Sigmoid colon (tissue), 7 donors: ENCODE results near the gene MYO5B. TPM values are rescaled to one million over a fixed set of nuclear protein-coding genes. Genes with fewer than 3 reads are reported as not detected.
A peak's percentile ranks its signal among the peaks of the same experiment; 100 is the strongest.

Source experiments
- DNase-seq: peaks from one replicate; pipeline ENCODE4 v3.0.0-alpha.2; 2019
- H3K27ac ChIP-seq, 4 donors: fragments of 200-600 bp; sonication (generic); one replicate each; pipeline ENCODE4 v1.5.1; 2016 to 2019; ENCODE audit warnings: mild to moderate bottlenecking in 1 of 4
- H3K27me3 ChIP-seq, 3 donors: fragments of 200-600 bp; sonication (generic); one replicate each; pipeline ENCODE4 v1.5.1; 2019; ENCODE audit warnings: mild to moderate bottlenecking in 1 of 3
- H3K36me3 ChIP-seq, 4 donors: fragments of 200-600 bp; sonication (generic); one replicate each; pipeline ENCODE4 v1.5.1; 2016 to 2019
- H3K4me1 ChIP-seq, 4 donors: fragments of 200-600 bp; sonication (generic); one replicate each; pipeline ENCODE4 v1.5.1; 2017 to 2019
- H3K4me3 ChIP-seq, 4 donors: fragments of 200-600 bp; sonication (generic); one replicate each; pipeline ENCODE4 v1.5.1; 2017 to 2019; ENCODE audit warnings: mild to moderate bottlenecking in 2 of 4, moderate library complexity in 1 of 4
- H3K9me3 ChIP-seq, 4 donors: fragments of 200-600 bp in 3 of 4; sonication (generic) in 3 of 4; one replicate each; pipeline versions ENCODE4 v1.5.1 to v1.6.1; 2013 to 2019
- EP300 ChIP-seq, 4 donors: sonication (generic); formaldehyde crosslinking; IDR thresholded peaks; one replicate each; pipeline ENCODE4 v1.6.1; 2017; ENCODE audit warnings: antibody characterized with exemption in 4 of 4
- POLR2A ChIP-seq, 2 donors: fragments of 450-650 bp; IDR thresholded peaks; one replicate each; pipeline ENCODE4 v1.6.1; 2016; ENCODE audit warnings: antibody characterized with exemption in 2 of 2, mild to moderate bottlenecking in 2 of 2, moderate library complexity in 2 of 2
- POLR2AphosphoS5 ChIP-seq, 4 donors: sonication (generic); formaldehyde crosslinking; IDR thresholded peaks; one replicate each; pipeline ENCODE4 v1.6.1; 2017; ENCODE audit warnings: antibody characterized with exemption in 4 of 4
- WGBS, 2 donors: extraction: QIAGEN DNeasy Blood & Tissue Kit; methylation state at CpG; one replicate each; pipeline ENCODE4 v1.1.7; 2013; 5-methylcytosine and 5-hydroxymethylcytosine counted together
- intact Hi-C: fragments of 100-400 bp; cut with DNase I; formaldehyde crosslinking; loops from one replicate; pipeline ENCODE4 v1.15.1; 2023
- polyA plus RNA-seq, 3 donors: library from polyadenylated mRNA; stranded (reverse); fragments of 200-250 nt; gene quantifications; one replicate each; pipeline ENCODE4 v1.2.3, GENCODE V29; 2013
- total RNA-seq, 4 donors: library from RNA; depleted of rRNA; stranded (reverse); fragments of >200 nt; gene quantifications; one replicate each; pipeline ENCODE4 v1.1.0, GENCODE V29; 2016
- TF ChIP-seq, protein P1 (sequence below), 4 experiments: fragments of 450-650 bp in 3 of 4; fragments of 200-600 bp in 1 of 4; IDR thresholded peaks; one replicate each; pipeline ENCODE4 v1.5.1; 2016 to 2019; ENCODE audit warnings: antibody characterized with exemption in 4 of 4, mild to moderate bottlenecking in 3 of 4, moderate library complexity in 2 of 4
- donor health status: healthy with polysubstance abuse.
- donor health status: Bipolar disorder and iron deficiency.
- donor health status: healthy.

The MYO5B gene
- total and polyA plus RNA-seq, 7 donors = 0.14 to 80.7 (median 3.0) TPM

DNA sequence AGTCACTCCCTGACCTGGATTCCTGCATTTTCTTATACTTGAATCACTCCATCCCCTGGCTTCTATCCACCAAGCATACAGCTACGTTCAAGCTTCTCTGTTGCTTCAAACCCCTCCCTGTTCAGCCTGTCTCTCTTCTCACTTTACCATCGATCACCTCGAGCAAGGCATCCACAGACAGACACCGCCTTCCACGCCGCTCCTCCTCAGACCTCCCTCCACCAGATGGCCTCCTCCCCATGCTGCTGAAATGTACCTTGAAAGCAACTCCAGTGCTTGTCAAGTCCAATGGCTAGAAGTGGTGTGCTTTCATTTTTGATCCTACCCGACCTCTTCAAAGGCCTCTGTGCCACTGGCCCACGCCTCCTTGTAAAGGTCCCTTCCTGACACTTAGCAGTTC lies 250.3 kb downstream of the MYO5B start:
- DNase-seq = peak; percentile 69
- Histone ChIP-seq H3K4me1 (no peaks in the 10 kb centered on the region), H3K9me3 (no peaks in the 10 kb centered on the region), H3K4me3 (no peak overlapping the region), H3K27me3 (no peaks in the 10 kb centered on the region), H3K27ac (no peak overlapping the region), H3K36me3 (no peaks in the 10 kb centered on the region)
- intact Hi-C loops = loop anchor here (2.0 kb wide), 1 partner anchor 260 kb away; no protein-coding TSS in a partner anchor
- whole genome bisulfite sequencing, 2 donors = 71 to 87% methylated on average over 8 of the region's 8 CpGs
- TF ChIP-seq POLR2AphosphoS5 (IDR thresholded peaks at IDR 0.05) (no peak), POLR2A (IDR thresholded peaks at IDR 0.05) (no peak), EP300 (IDR thresholded peaks at IDR 0.05) (no peak)
- TF ChIP-seq, protein P1, sequence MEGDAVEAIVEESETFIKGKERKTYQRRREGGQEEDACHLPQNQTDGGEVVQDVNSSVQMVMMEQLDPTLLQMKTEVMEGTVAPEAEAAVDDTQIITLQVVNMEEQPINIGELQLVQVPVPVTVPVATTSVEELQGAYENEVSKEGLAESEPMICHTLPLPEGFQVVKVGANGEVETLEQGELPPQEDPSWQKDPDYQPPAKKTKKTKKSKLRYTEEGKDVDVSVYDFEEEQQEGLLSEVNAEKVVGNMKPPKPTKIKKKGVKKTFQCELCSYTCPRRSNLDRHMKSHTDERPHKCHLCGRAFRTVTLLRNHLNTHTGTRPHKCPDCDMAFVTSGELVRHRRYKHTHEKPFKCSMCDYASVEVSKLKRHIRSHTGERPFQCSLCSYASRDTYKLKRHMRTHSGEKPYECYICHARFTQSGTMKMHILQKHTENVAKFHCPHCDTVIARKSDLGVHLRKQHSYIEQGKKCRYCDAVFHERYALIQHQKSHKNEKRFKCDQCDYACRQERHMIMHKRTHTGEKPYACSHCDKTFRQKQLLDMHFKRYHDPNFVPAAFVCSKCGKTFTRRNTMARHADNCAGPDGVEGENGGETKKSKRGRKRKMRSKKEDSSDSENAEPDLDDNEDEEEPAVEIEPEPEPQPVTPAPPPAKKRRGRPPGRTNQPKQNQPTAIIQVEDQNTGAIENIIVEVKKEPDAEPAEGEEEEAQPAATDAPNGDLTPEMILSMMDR (IDR thresholded peaks at IDR 0.05) = peak in 3 of 4 experiments; percentile 15 to 47 (median 17)

DNA sequence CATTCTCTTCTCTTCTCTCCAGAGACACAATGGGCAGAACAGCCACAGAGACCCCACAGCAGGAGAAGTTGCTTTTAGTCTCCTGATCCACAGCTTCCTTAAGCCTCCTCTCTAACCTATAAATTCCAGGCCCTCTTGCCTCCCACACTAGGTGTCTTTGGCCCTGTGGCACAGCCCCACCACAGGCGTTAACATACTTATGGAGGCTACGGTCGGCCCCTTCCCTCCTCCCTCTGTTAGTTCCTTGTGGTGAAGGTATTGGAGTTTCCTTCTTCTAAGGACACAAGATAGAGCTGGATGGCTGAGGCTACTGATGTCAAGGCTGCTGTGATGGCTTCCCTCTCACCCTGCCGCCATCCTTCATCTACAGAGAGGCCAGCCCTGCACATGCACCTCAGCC lies 258.1 kb downstream of the MYO5B start:
- H3K4me3 ChIP-seq = no peak overlapping the region
- WGBS, 2 donors = 86 to 88% methylated on average over 4 of the region's 4 CpGs
- H3K27ac ChIP-seq = no peak overlapping the region
- TF ChIP-seq POLR2AphosphoS5 (IDR thresholded peaks at IDR 0.05) (no peak), POLR2A (IDR thresholded peaks at IDR 0.05) (no peak), EP300 (IDR thresholded peaks at IDR 0.05) (no peak)
- TF ChIP-seq, protein P1 (IDR thresholded peaks at IDR 0.05) = no peak
- DNase-seq = no peak
- H3K4me1 ChIP-seq = no peaks in the 10 kb centered on the region
- no peaks in the 10 kb centered on the region for H3K36me3 ChIP-seq
- intact Hi-C loops = no loop called here
- no peaks in the 10 kb centered on the region for H3K9me3 ChIP-seq
- no peaks in the 10 kb centered on the region for H3K27me3 ChIP-seq

DNA sequence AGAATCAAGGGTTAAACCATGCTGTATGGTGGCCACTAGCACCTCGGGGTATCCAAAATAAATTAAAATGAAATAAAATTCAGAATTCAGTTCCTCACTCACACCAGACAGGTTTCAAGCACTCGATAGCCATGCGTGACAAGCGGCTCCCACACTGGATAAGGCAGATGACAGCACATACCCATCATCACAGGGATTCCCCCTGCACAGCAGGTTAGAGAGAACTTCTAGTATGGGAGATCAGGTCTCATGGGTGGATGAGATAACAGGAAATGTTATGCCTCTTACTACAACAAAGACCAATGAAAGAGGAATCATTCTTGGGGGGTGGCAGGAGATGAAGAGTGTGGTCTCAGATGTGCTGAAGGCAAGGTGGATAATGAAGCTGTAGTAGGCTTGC lies 259.7 kb downstream of the MYO5B start:
- intact Hi-C loops = no loop called here
- no peaks in the 10 kb centered on the region for H3K9me3 ChIP-seq

DNA sequence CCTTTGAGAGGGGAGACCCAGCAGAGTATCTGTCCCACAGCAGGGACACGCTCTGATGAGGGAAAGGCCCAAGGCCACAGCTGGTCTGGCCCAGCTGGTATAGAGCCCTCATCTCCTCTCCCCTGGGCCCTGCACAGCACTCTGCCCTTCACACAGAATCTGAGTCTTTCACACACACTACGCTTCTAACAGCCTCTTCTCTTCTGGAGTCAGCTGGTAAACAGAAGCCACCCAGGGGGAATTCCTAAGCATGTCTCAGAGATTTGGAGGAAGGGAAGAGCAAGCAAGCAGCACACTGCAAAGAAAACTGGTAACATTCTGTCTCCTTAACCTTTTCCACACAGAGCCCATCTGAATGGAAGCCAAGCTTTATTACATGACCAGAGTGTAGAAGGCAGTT lies 260.5 kb downstream of the MYO5B start:
- Histone ChIP-seq H3K4me1 (no peaks in the 10 kb centered on the region), H3K9me3 (no peaks in the 10 kb centered on the region), H3K27ac (no peak overlapping the region), H3K27me3 (no peaks in the 10 kb centered on the region), H3K36me3 (no peaks in the 10 kb centered on the region), H3K4me3 (no peak overlapping the region)
- WGBS, 2 donors = 72 to 92% methylated on average over 2 of the region's 2 CpGs
- no peak for DNase-seq
- intact Hi-C loops = no loop called here
- TF ChIP-seq, protein P1 (IDR thresholded peaks at IDR 0.05) = no peak
- TF ChIP-seq POLR2A (IDR thresholded peaks at IDR 0.05) (no peak), POLR2AphosphoS5 (IDR thresholded peaks at IDR 0.05) (no peak), EP300 (IDR thresholded peaks at IDR 0.05) (no peak)

More for the DNA sequence above, 259.7 kb downstream of the MYO5B start:
- WGBS, 2 donors = 81 to 82% methylated on average over 4 of the region's 4 CpGs
- TF ChIP-seq, protein P1 (IDR thresholded peaks at IDR 0.05) = no peak
- TF ChIP-seq POLR2AphosphoS5 (IDR thresholded peaks at IDR 0.05) (no peak), POLR2A (IDR thresholded peaks at IDR 0.05) (no peak), EP300 (IDR thresholded peaks at IDR 0.05) (no peak)
- H3K27me3 ChIP-seq = no peaks in the 10 kb centered on the region
- no peak overlapping the region for H3K27ac ChIP-seq
- no peak overlapping the region for H3K4me3 ChIP-seq
- no peaks in the 10 kb centered on the region for H3K36me3 ChIP-seq
- DNase-seq = no peak
- no peaks in the 10 kb centered on the region for H3K4me1 ChIP-seq

DNA sequence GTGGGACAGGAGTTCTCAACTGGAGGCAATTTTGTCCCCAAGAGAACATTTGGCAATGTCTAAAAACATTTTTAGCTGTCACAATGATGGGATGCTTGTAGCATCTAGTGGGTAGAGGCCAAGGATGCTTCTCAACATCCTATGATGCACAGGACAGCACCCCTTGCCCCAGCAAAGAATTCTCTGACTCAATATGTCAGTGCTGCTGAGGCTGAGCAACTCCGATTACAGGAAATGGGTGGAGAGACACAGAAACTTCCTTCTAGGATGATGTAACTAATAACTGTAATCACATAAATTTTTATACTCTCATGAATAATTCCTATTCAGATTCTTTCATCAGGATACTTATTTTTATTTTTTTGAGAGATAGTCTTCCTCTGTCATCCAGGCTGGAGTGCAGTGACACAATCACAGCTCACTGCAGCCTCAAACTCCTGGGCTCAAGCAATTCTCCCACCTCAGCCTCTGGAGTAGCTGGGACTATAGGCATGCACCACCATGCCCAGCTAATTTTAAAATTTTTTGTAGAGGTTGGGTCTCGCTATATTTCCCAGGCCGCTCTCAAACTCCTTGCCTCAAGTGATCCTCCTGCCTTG lies 261.3 kb downstream of the MYO5B start:
- 87 to 88% methylated on average over 3 of the region's 3 CpGs for WGBS, 2 donors
- H3K27me3 ChIP-seq = no peaks in the 10 kb centered on the region

More for the DNA sequence above, 261.3 kb downstream of the MYO5B start:
- DNase-seq = no peak
- H3K4me1 ChIP-seq = no peaks in the 10 kb centered on the region
- H3K9me3 ChIP-seq = no peaks in the 10 kb centered on the region
- H3K36me3 ChIP-seq = no peaks in the 10 kb centered on the region
- no peak overlapping the region for H3K27ac ChIP-seq
- intact Hi-C loops = no loop called here
- H3K4me3 ChIP-seq = no peak overlapping the region
- TF ChIP-seq EP300 (IDR thresholded peaks at IDR 0.05) (no peak), POLR2A (IDR thresholded peaks at IDR 0.05) (no peak), POLR2AphosphoS5 (IDR thresholded peaks at IDR 0.05) (no peak)
- TF ChIP-seq, protein P1 (IDR thresholded peaks at IDR 0.05) = no peak
